ENCODE measurements around the gene PTTG1. TPM values are rescaled to one million over a fixed set of nuclear protein-coding genes. Genes with fewer than 3 reads are reported as not detected.

The PTTG1 gene
- total and polyA plus RNA-seq, 9 of the 15 experiments (the other 6 are each of a cell fraction or from before 2014, with no cell fraction given) = 193 to 1,088 (median 349) TPM

DNA sequence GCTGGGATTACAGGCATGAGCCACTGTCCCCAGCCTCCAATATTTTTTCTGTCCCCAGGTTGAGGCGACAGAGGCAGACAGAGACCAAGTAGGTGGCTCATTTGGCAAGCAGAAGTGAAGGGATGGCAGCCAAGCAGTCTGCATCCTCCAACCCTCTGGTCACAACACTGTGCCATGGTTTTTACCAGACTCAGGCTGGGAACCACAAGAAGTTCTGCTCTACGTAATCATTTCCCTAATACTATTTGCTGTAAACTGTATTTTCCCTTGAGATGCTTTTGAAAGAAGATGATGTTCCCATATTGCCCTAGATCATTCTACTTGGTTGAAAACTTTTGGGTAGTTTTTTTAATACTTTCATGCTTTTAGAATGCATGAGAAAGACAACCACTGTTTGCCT, 40.5 kb downstream of the PTTG1 start:
- in situ Hi-C loops (cut with MboI) = no loop called here
- 0% methylated on average over 2 of the region's 2 CpGs for WGBS (ENCODE audit: insufficient coverage, low coverage, missing lambda C conversion rate)
- Histone ChIP-seq H2AFZ (ENCODE audit: low read depth, low read length) (no peak overlapping the region), H3K9me3 (replicated peaks; ENCODE audit: control insufficient read depth, insufficient read depth, low read depth, low read length) (no peaks in the 10 kb centered on the region), H3K4me2 (ENCODE audit: insufficient read depth, low read length) (no peak overlapping the region), H3K4me1 (replicated peaks in 1 of 2; ENCODE audit: control insufficient read depth in 2 of 2, insufficient read depth in 2 of 2, low read length in 2 of 2) (no peaks in the 10 kb centered on the region), H3K9ac (ENCODE audit: insufficient read depth in 1 of 2, low read depth in 2 of 2, low read length in 2 of 2) (no peak overlapping the region), H3K4me3 (no peak overlapping the region), H3K36me3 (ENCODE audit: control insufficient read depth, insufficient read depth, low read length) (no peaks in the 10 kb centered on the region), H3K27ac (ENCODE audit: extremely low read depth, low read depth, low read length) (no peak overlapping the region), H3K27me3 (ENCODE audit: control insufficient read depth in 2 of 2, insufficient read depth in 2 of 2, low read length in 2 of 2) (no peaks in the 10 kb centered on the region; a peak in 2 of 5 replicates), H4K20me1 (replicated peaks; ENCODE audit: control insufficient read depth, insufficient read depth, low read length) (no peaks in the 10 kb centered on the region), H3K79me2 (ENCODE audit: control insufficient read depth, insufficient read depth, low read length) (no peaks in the 10 kb centered on the region), H3K9me1 (ENCODE audit: control insufficient read depth, insufficient read depth, low read length) (no peaks in the 10 kb centered on the region)
- no peak for TF ChIP-seq BMI1 (IDR thresholded peaks at IDR 0.05; ENCODE audit: low read length)
- no peak for TF ChIP-seq IRF2 (CRISPR knock-in tag; IDR thresholded peaks at IDR 0.05)
- TF ChIP-seq RBFOX2 (IDR thresholded peaks at IDR 0.05; ENCODE audit: low read depth, low read length) = no peak
- no peak for TF ChIP-seq MAFG (tag; conservative IDR thresholded peaks at IDR 0.05)
- TF ChIP-seq, protein P1, sequence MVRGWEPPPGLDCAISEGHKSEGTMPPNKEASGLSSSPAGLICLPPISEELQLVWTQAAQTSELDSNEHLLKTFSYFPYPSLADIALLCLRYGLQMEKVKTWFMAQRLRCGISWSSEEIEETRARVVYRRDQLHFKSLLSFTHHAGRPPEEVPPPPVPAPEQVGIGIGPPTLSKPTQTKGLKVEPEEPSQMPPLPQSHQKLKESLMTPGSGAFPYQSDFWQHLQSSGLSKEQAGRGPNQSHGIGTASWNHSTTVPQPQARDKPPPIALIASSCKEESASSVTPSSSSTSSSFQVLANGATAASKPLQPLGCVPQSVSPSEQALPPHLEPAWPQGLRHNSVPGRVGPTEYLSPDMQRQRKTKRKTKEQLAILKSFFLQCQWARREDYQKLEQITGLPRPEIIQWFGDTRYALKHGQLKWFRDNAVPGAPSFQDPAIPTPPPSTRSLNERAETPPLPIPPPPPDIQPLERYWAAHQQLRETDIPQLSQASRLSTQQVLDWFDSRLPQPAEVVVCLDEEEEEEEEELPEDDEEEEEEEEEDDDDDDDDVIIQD (CRISPR knock-in tag; IDR thresholded peaks at IDR 0.05) = no peak
- TF ChIP-seq GABPA (tag; conservative IDR thresholded peaks at IDR 0.05; ENCODE audit: low read depth) = no peak
- TF ChIP-seq, protein P2, sequence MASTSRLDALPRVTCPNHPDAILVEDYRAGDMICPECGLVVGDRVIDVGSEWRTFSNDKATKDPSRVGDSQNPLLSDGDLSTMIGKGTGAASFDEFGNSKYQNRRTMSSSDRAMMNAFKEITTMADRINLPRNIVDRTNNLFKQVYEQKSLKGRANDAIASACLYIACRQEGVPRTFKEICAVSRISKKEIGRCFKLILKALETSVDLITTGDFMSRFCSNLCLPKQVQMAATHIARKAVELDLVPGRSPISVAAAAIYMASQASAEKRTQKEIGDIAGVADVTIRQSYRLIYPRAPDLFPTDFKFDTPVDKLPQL (IDR thresholded peaks at IDR 0.05; ENCODE audit: extremely low read depth, insufficient read length) = no peak
- no peak for TF ChIP-seq CCAR2 (IDR thresholded peaks at IDR 0.05; ENCODE audit: low read depth, low read length)
- TF ChIP-seq HNRNPH1 (optimal IDR thresholded peaks at IDR 0.05; ENCODE audit: low read depth, low read length) = no peak
- no peak for TF ChIP-seq ZKSCAN1 (IDR thresholded peaks at IDR 0.05; ENCODE audit: low read depth, low read length)
- TF ChIP-seq ZNF124 (CRISPR knock-in tag; IDR thresholded peaks at IDR 0.05) = no peak
- no peak for TF ChIP-seq ZBTB8A (IDR thresholded peaks at IDR 0.05; ENCODE audit: partially characterized antibody)
- DNase-seq (ENCODE audit: extremely low read depth in 1 of 4, low spot score in 3 of 4) = no peak
- intact Hi-C loops (cut with micrococcal nuclease) = no loop called here
- ChIA-PET CTCF (ENCODE audit: low intra/inter-chr PET ratio) (no interaction called here), POLR2A (no interaction called here)
- ATAC-seq = no peak
- FAIRE-seq = no peak
- BruUV-seq (replicated peaks) = no TSS peak

All from K562 (cell line).